MM.1S (cell line): Measurements from ENCODE around the gene TMEM43.

Source experiments
- CTCF ChIP-seq: fragments of 300-600 bp; sonication (generic); IDR thresholded peaks from 2 replicates; pipeline ENCODE4 v1.5.1; 2016; ENCODE audit warnings: antibody characterized with exemption, low read length, mixed read lengths
- EZH2 ChIP-seq: fragments of 300-600 bp; sonication (generic); optimal IDR thresholded peaks from 2 replicates; pipeline ENCODE3; 2017; ENCODE audit warnings: low read depth, mild to moderate bottlenecking, antibody characterized with exemption, low read length, mixed read lengths
- EZH2phosphoT487 ChIP-seq: fragments of 300-600 bp; sonication (generic); IDR thresholded peaks from 2 replicates; pipeline ENCODE4 v1.6.1; 2018; ENCODE audit warnings: antibody characterized with exemption, low read length

GRCh38 chr3:14181253-14181652 is 56.4 kb downstream of the TMEM43 start:
- TF ChIP-seq EZH2 (no peak), CTCF (no peak), EZH2phosphoT487 (no peak)
